Adrenal gland (tissue), 5 donors: Measurements from ENCODE around the gene SH3RF2.

Experiments used
- POLR2A ChIP-seq, 2 donors: fragments of 450-650 bp; IDR thresholded peaks; one replicate each; pipeline ENCODE4 v1.6.1; 2017; ENCODE audit warnings: antibody characterized with exemption in 2 of 2, mild to moderate bottlenecking in 2 of 2, moderate library complexity in 1 of 2
- TF ChIP-seq, protein P1 (sequence below), 6 experiments: fragments of 450-650 bp in 4 of 6; fragments of 200-600 bp in 2 of 6; sonication (generic) in 1 of 6; IDR thresholded peaks; 1 replicate in 5 of 6; 2 replicates in 1 of 6; pipeline versions ENCODE4 v1.5.1 to v1.8.0; 2016 to 2021; ENCODE audit warnings: antibody characterized with exemption in 6 of 6, mild to moderate bottlenecking in 2 of 6, moderate library complexity in 1 of 6
- donor health status: DM: no; HTN: no; CAD: no.

DNA sequence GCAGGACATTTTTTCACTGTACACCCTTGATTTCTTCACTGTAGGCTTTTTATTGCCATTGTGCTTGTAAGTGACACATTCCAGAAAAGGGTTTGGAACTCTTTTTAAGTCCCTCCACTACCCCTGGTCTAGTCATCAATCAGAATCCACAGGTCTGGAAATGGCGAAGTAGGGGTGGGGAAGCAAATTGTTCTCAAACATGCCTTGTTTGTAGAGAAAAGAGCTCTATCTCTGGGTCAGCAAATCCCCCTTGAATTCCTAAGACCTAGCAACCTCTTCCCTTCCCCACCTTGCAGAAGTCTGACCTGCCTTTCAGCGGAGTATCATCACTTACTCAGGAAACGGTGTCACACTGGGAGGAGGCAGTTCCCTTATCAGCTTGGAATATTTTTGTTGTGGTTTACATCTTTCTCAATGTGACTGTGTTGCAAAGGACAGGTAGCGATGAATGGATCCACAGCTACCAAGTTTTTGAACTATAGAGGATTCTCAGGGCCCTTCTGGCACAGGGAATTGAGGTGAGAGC lies 3.2 kb downstream of the SH3RF2 start:
- TF ChIP-seq POLR2A (IDR thresholded peaks at IDR 0.05) = no peak
- TF ChIP-seq, protein P1, sequence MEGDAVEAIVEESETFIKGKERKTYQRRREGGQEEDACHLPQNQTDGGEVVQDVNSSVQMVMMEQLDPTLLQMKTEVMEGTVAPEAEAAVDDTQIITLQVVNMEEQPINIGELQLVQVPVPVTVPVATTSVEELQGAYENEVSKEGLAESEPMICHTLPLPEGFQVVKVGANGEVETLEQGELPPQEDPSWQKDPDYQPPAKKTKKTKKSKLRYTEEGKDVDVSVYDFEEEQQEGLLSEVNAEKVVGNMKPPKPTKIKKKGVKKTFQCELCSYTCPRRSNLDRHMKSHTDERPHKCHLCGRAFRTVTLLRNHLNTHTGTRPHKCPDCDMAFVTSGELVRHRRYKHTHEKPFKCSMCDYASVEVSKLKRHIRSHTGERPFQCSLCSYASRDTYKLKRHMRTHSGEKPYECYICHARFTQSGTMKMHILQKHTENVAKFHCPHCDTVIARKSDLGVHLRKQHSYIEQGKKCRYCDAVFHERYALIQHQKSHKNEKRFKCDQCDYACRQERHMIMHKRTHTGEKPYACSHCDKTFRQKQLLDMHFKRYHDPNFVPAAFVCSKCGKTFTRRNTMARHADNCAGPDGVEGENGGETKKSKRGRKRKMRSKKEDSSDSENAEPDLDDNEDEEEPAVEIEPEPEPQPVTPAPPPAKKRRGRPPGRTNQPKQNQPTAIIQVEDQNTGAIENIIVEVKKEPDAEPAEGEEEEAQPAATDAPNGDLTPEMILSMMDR (IDR thresholded peaks at IDR 0.05) = no peak
